ENCODE measurements around the gene LGSN. TPM values are rescaled to one million over a fixed set of nuclear protein-coding genes. Genes with fewer than 3 reads are reported as not detected.

LGSN gene
- 0.07 TPM in 1 of 2 replicates, not detected in the other for total RNA-seq

GRCh38 chr6:63319939-63320338, at the start of gene LGSN:
TSS of gene LGSN (minus strand) at chr6:63319983. CDS start at chr6:63319943, 40 bp downstream.

Other genes starting within 250 kb of the LGSN start
- gene FKBP1C, start 108.5 kb downstream of the LGSN start, total RNA-seq = 0.20 and 2.9 TPM in 2 replicates

All from smooth muscle cell of the pulmonary artery (primary cell).